SK-N-SH treated with all-trans-retinoic acid at 6 μM for 48 hours (cell line): ENCODE measurements around the gene BLNK.

Experiments used
- ATAC-seq: fragments of 200-7000 bp; cut with Tn5 transposase; 3 replicates; pipeline ENCODE4 v1.9.1; 2020; ENCODE audit warnings: mild to moderate bottlenecking, moderate library complexity
- ARNTL ChIP-seq: fragments of 450-650 bp; formaldehyde crosslinking; IDR thresholded peaks from 2 replicates; pipeline ENCODE4 v1.5.0; 2020; ENCODE audit warnings: low read depth, mild to moderate bottlenecking, moderate library complexity, borderline replicate concordance
- BACH2 ChIP-seq: fragments of 250-450 bp; sonication (Bioruptor Pico); IDR thresholded peaks from 2 replicates; pipeline ENCODE4 v1.9.0; 2021; ENCODE audit warnings: mild to moderate bottlenecking, borderline replicate concordance
- CREB5 ChIP-seq: fragments of 250-450 bp; sonication (Bioruptor Pico); IDR thresholded peaks from 2 replicates; pipeline ENCODE4 v1.5.1; 2020; ENCODE audit warnings: low read depth, mild to moderate bottlenecking, moderate library complexity
- CSDC2 ChIP-seq: fragments of 250-450 bp; sonication (Bioruptor Pico); IDR thresholded peaks from 2 replicates; pipeline ENCODE4 v1.5.0; 2020; ENCODE audit warnings: mild to moderate bottlenecking, moderate library complexity
- CSRNP3 ChIP-seq: fragments of 250-450 bp; sonication (Bioruptor Pico); IDR thresholded peaks from 2 replicates; pipeline ENCODE4 v1.5.1; 2021; ENCODE audit warnings: mild to moderate bottlenecking, moderate library complexity
- ESRRG ChIP-seq: fragments of 250-450 bp; sonication (Bioruptor Pico); IDR thresholded peaks from 2 replicates; pipeline ENCODE4 v1.6.1; 2021; ENCODE audit warnings: mild to moderate bottlenecking
- GLIS3 ChIP-seq: fragments of 250-450 bp; sonication (Bioruptor Pico); IDR thresholded peaks from 2 replicates; pipeline ENCODE4 v1.5.0; 2020; ENCODE audit warnings: mild to moderate bottlenecking, moderate library complexity
- ISL1 ChIP-seq: fragments of 250-450 bp; sonication (Bioruptor Pico); IDR thresholded peaks from 2 replicates; pipeline ENCODE4 v2.1.2; 2022; ENCODE audit warnings: mild to moderate bottlenecking, moderate library complexity
- OSR1 ChIP-seq: fragments of 250-450 bp; sonication (Bioruptor Pico); IDR thresholded peaks from 2 replicates; pipeline ENCODE4 v1.8.0; 2022; ENCODE audit warnings: moderate library complexity, mild to moderate bottlenecking, inconsistent platforms
- PATZ1 ChIP-seq: fragments of 250-450 bp; sonication (Bioruptor Pico); IDR thresholded peaks from 2 replicates; pipeline ENCODE4 v1.8.0; 2020; ENCODE audit warnings: mild to moderate bottlenecking, moderate library complexity, borderline replicate concordance
- PPARA ChIP-seq: fragments of 250-450 bp; sonication (Bioruptor Pico); IDR thresholded peaks from 2 replicates; pipeline ENCODE4 v1.5.0; 2020; ENCODE audit warnings: mild to moderate bottlenecking, borderline replicate concordance
- RARB ChIP-seq: fragments of 250-450 bp; sonication (Bioruptor Pico); IDR thresholded peaks from 2 replicates; pipeline ENCODE4 v1.8.0; 2021; ENCODE audit warnings: mild to moderate bottlenecking, moderate library complexity
- SNAI2 ChIP-seq: fragments of 250-450 bp; sonication (Bioruptor Pico); IDR thresholded peaks from 2 replicates; pipeline ENCODE4 v1.5.0; 2020; ENCODE audit warnings: mild to moderate bottlenecking, moderate library complexity
- TCF4 ChIP-seq: fragments of 250-450 bp; sonication (Bioruptor Pico); IDR thresholded peaks from 2 replicates; pipeline ENCODE4 v1.8.0; 2021; ENCODE audit warnings: mild to moderate bottlenecking, moderate library complexity, borderline replicate concordance
- TOX ChIP-seq: fragments of 250-450 bp; sonication (Bioruptor Pico); IDR thresholded peaks from 2 replicates; pipeline ENCODE4 v1.8.0; 2021; ENCODE audit warnings: mild to moderate bottlenecking, moderate library complexity, borderline replicate concordance
- TSHZ2 ChIP-seq: fragments of 250-450 bp; sonication (Bioruptor Pico); IDR thresholded peaks from 2 replicates; pipeline ENCODE4 v1.5.0; 2020; ENCODE audit warnings: mild to moderate bottlenecking, moderate library complexity
- ZC3H10 ChIP-seq: fragments of 250-450 bp; sonication (Bioruptor Pico); IDR thresholded peaks from 2 replicates; pipeline ENCODE4 v1.5.1; 2021; ENCODE audit warnings: mild to moderate bottlenecking, moderate library complexity
- ZFP30 ChIP-seq: fragments of 450-650 bp; formaldehyde crosslinking; IDR thresholded peaks from 2 replicates; pipeline ENCODE4 v1.5.0; 2022; ENCODE audit warnings: mild to moderate bottlenecking, moderate library complexity
- ZNF565 ChIP-seq: fragments of 450-650 bp; formaldehyde crosslinking; conservative IDR thresholded peaks from 2 replicates; pipeline ENCODE4 v1.5.0; 2020; ENCODE audit warnings: low read depth, mild to moderate bottlenecking, moderate library complexity
- ZNF70 ChIP-seq: fragments of 450-650 bp; formaldehyde crosslinking; IDR thresholded peaks from 2 replicates; pipeline ENCODE4 v1.5.0; 2020; ENCODE audit warnings: mild to moderate bottlenecking, moderate library complexity
- ZNF8 ChIP-seq: fragments of 450-650 bp; formaldehyde crosslinking; IDR thresholded peaks from 2 replicates; pipeline ENCODE4 v1.5.0; 2020; ENCODE audit warnings: mild to moderate bottlenecking, moderate library complexity

The BLNK gene

GRCh38 chr10:96170230-96170629 is 101.1 kb downstream of the BLNK start (continued):
- no peak for TF ChIP-seq CREB5 (CRISPR knock-in tag)
- TF ChIP-seq, all 23 proteins: peak for 0

GRCh38 chr10:96168546-96168945 is 102.8 kb downstream of the BLNK start:
- TF ChIP-seq TCF4 (CRISPR knock-in tag) (no peak), GLIS3 (CRISPR knock-in tag) (no peak), ISL1 (no peak), ZFP30 (CRISPR knock-in tag) (no peak), RARB (no peak), ZNF8 (CRISPR knock-in tag) (no peak), CSRNP3 (no peak), SNAI2 (CRISPR knock-in tag) (no peak)
- no peak for ATAC-seq

- no peak for TF ChIP-seq ZNF8 (CRISPR knock-in tag)
- no peak for TF ChIP-seq ESRRG (CRISPR knock-in tag)
- no peak for TF ChIP-seq CREB5 (CRISPR knock-in tag)
- no peak for TF ChIP-seq SNAI2 (CRISPR knock-in tag)
- no peak for TF ChIP-seq BACH2 (CRISPR knock-in tag)
- no peak for TF ChIP-seq ZFP30 (CRISPR knock-in tag)
- TF ChIP-seq PATZ1 (CRISPR knock-in tag): no peak
- no peak for TF ChIP-seq OSR1 (CRISPR knock-in tag)
- no peak for TF ChIP-seq TSHZ2 (CRISPR knock-in tag)
- TF ChIP-seq RARB: no peak
- TF ChIP-seq ZNF70 (CRISPR knock-in tag): no peak
- TF ChIP-seq TCF4 (CRISPR knock-in tag): no peak
- TF ChIP-seq CSDC2 (CRISPR knock-in tag): no peak
- no peak for ATAC-seq
Observed at GRCh38 chr10:96165726-96166125, 105.6 kb downstream of the BLNK start.

GRCh38 chr10:96153070-96153469 is 118.3 kb downstream of the BLNK start:
- no peak for ATAC-seq
- no peak for TF ChIP-seq ZNF8 (CRISPR knock-in tag)
- TF ChIP-seq TCF4 (CRISPR knock-in tag): no peak
- TF ChIP-seq ZNF565 (CRISPR knock-in tag): no peak
- no peak for TF ChIP-seq ARNTL (CRISPR knock-in tag)
- no peak for TF ChIP-seq BACH2 (CRISPR knock-in tag)
- TF ChIP-seq OSR1 (CRISPR knock-in tag): no peak
- no peak for TF ChIP-seq CSDC2 (CRISPR knock-in tag)
- TF ChIP-seq ZC3H10 (CRISPR knock-in tag): no peak
- TF ChIP-seq SNAI2 (CRISPR knock-in tag): no peak
- no peak for TF ChIP-seq ZFP30 (CRISPR knock-in tag)
- no peak for TF ChIP-seq PPARA
- TF ChIP-seq GLIS3 (CRISPR knock-in tag): no peak
- TF ChIP-seq CREB5 (CRISPR knock-in tag): no peak
- TF ChIP-seq TOX (CRISPR knock-in tag): no peak
- no peak for TF ChIP-seq PATZ1 (CRISPR knock-in tag)
- TF ChIP-seq ESRRG (CRISPR knock-in tag): no peak
